DMS 273 treated with DMSO at 0.1 percent for 48 hours (cell line): ENCODE measurements around the gene ALDOC.
"Not testable (repeated sequence)": the region's sequence is repeated elsewhere in the genome, so short reads cannot be mapped to it uniquely, and the experiment has no call there.

Source experiments
- DNase-seq: peaks from one replicate; lab custom pipeline; 2025; lab: John Stamatoyannopoulos, UW

The ALDOC gene

GRCh38 chr17:28576758-28577465 lies at the start of gene ALDOC:
Gene ALDOC (minus strand): TSS chr17:28576895. CDS start chr17:28575532, 1,363 bp downstream.
- peak; percentile 79 for DNase-seq

DNA sequence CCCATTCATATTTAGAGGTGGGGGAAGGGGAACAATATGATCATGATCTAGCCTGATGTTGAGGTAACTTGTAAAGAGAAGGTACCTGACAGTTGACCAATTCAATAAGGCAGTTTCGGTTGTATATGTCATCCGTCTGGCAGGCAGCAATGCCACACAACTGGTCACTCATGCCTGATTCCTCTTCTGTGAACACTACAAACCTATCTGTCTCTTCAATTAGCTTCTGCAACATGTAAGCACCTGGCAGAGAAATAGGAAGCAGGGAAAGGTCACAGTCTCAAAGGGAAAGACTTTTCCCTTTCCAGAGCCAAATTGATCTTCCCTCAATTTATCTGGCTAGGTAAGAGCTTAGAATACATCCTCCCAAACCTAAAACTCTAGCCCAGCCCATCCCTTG lies 47.5 kb upstream of the ALDOC start:
- no peak for DNase-seq

DNA sequence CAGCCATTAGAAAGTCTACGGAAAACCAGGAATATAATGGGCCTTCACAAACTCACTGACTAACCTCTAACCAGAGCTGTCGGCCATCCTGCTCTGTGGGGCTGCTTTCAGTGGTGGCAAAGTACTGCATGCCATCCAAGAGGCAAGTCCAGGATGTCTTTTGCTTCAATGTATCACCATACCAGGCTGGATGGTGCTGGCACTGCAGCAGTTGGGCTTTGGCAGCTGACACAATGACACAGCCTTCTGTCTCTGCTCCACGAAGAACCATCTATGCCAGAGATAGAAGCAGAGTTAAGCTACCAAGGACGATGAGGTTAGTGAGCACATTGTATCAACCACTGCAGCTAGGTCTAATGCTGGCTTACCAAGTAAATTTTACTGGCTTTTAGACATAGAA lies 47.0 kb upstream of the ALDOC start:
- DNase-seq: no peak

- no peak for DNase-seq
These were observed 45.5 kb upstream of the ALDOC start for GRCh38 chr17:28622186-28622585.

DNA sequence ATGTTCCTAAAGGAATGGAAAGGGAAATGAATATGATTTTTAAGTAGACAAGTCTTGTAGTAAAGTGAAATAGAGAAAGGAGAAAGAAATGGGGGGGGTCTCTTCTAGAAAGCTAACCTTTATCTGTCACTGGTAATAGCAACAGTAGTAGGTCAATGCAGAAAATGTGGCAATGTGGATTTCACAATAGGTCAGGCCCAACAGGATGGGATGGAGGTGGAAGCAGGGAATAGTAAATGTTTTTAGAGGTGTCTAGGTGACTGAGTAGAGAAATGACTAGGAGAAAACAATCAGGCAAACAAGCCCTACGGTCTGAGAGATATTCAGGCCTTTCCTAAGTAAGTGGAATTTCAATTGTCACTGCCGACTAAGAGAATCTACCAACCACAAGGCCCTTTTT lies 43.3 kb upstream of the ALDOC start:
- DNase-seq: no peak

DNA sequence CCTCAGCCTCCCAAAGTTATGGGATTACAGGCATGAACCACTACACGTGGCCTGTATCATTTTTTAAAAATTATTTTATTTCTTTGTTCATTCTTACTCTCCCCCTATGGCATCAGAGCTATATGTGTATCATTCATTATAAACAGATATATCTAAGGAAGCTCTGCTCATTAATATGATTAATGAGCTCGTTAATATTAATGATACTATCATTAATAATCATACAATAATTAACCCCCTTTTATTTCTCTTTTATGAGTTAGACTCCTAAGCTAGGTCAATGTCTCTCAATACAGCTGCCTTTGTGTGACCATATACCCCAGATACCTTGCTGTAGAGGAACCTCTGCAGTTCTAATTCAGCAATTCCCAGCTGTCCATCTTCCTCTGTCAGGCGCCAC lies 41.8 kb upstream of the ALDOC start:
- no peak for DNase-seq

- no peak for DNase-seq
These were observed 39.6 kb upstream of the ALDOC start for GRCh38 chr17:28616281-28616680.

- no peak for DNase-seq
These were observed 38.7 kb upstream of the ALDOC start for GRCh38 chr17:28615260-28615940.

DNA sequence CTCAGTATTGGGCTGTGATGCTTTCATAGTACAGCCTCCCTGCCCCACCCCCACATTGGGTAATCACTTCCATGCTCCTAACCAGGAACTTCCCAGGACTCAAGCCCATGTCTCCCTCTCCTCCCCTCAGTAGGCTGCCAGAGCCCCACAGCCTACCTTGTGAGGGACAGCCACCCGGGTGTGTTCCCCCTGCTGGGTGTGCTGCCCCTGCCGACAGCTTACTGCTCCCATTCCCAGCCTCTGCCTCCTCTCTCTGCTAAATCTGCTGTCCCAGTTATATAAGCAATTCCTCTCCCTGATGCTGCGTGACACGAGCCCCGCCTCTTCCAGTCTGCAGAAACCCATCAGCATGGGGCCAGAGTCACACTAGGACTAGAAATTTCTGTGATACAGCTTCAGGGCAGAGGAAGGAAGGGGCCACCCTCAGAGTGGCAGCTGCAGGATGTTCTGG lies 37.3 kb upstream of the ALDOC start, which contains the start of gene RSKR:
TSS of gene RSKR (minus strand) at position 255 of the 451 bp plus-strand sequence. CDS start at position 231, 24 bp downstream.
- DNase-seq: no peak

DNA sequence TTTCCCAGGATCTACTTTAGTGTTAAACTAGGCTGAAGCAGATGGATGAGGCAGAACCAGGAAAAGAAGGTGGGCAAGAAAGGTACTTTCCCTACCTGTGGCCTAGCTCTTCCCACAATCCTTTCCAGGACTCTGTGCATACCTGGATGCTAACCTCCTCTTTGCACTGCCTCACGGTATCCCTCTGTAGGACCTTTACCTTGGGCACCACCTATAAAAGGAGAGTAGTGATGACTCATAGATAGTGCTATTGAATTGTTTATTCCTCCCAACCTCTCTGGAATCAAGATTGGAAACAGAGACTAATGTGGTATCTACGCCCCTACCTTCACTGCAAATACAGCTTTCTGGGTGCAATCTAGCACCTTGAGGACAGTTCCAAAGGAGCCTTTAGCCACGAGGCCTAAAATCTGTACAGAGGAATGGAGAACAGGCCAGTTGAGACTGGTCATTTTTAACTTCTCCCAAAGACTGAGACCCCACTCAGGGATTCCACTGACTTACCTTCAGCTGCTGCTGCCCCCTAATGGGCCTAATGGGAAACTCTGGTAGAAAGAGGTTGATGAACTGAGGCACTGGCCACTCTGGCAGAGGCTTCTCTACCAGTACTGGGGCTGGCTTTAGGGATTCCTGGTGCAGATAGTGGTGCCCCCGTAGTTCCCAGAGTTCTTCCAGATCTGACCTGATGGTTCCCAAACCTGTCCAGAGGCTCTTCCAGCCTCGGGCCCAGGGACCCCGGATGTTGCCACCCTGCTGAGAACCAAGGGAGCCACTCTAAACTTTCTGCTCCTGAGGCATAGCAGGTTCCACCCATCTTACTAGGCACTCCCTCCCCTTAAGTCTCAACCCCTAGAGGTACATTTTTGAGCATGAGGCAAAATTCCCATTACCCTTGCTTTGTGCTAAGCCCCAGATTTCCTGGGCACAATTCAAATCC lies 36.5 kb upstream of the ALDOC start:
- DNase-seq: no peak

- DNase-seq: no peak
These were observed 35.8 kb upstream of the ALDOC start for GRCh38 chr17:28612531-28612930.

GRCh38 chr17:28610376-28610775 lies 33.7 kb upstream of the ALDOC start:
- no peak for DNase-seq

- DNase-seq: not testable (repeated sequence)
These were observed 27.3 kb upstream of the ALDOC start for GRCh38 chr17:28604031-28604430.

GRCh38 chr17:28599311-28600184 lies 22.9 kb upstream of the ALDOC start:
- DNase-seq: peak; percentile 57

DNA sequence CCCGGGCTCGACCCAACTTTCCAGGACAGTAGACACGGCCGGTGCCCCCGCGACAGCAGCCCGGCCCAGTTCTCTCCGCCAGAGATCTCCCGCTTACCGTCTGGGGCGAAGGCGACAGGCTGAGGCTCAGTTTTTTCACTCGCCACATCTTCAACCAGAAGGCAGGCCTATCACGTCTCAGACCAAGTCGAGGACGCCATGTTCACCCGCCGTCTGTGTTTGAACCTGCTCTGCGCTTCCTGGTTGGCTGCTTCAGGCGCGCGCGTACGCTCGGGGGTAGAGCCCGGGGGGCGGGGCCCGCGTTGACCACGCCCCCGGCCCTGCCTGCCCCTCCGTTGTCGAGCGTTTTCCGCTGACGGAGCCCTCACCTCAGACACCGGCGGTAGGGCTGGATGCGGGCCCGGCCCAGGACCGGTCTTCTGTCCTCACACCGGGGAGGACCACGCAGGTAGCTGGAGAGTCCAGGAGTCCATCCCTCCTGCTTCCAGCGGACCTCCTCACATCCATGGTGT lies 22.2 kb upstream of the ALDOC start, which contains the start of gene SPAG5:
TSS of gene SPAG5 (minus strand) at position 227 of the 512 bp plus-strand sequence. CDS start at position 148, 79 bp downstream.
- peak; percentile 83 for DNase-seq

DNA sequence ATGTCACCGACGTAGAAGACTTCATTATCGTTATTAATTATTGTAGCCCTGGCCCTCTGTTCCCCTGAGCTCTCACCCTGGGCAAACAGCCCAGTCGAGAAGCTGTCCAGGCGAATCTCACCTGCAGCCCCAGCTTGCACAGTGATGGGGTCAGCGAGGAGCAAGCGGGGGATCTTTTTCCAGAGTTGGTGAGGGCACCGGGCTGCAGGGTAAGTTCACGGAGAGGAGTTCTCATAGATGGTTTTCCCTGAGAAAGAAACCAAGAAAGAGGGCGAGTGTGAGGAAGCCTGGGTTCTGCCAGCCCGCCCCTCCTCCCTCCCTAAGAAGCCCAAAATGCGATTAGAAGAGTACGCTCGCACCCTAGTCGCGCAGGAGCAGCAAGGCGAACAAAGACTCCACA lies 21.7 kb upstream of the ALDOC start:
- no peak for DNase-seq

DNA sequence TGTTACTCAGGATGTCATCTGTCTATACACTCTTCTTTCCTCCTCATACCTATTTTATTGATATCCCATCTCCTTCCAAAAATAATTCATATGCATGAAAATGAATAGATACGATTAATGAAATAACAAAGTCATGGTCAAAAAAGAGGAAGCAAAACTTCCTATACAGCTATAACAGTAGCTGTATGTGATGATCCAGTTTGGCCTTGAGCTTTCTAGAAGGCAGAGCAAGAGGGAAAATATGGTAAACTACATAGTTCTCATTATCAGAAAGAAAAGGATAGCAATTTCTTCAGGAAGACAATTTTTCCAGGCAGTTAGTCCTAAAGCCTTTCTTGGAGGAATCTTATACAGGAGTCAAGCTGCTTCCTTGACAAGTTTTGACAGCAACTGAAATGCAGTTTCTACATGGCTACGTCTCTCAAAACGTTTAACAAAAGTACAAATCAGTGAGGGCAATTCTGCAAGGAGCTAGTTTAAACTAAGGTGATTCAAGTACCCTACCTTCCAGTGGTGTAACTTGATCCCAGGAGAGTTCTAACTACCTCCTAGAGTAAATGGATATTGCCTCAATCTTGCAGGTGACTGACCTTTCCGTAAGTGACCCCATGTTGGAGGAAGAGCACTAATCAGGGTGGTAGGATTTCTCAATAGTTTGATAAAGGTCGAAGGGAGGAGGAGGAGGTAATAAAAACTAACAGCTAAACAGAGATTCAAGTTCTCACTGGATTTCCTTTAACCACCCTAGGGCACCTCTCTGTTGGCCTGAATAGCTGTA lies 21.1 kb upstream of the ALDOC start:
- DNase-seq: no peak

DNA sequence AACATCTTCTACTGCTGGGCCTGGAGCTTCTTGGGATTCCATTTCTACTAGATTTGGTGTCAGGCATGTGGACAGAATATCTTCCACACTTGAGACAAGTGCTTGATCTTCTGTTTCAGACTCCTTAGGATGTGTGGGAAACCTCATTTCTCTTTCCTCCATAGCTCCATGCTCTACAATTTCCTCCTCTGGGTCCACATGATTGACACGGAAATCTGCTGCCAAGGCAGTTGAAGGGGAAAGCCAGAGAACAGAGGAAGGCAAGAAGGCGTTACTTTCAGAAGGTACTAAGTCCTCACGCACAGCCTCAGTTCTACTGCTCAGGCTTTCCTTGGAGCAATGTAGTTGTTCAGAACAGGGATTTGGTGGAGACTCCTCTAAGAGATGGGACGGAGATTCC lies 15.6 kb upstream of the ALDOC start:
- DNase-seq: no peak

- DNase-seq: no peak
These were observed 9.2 kb upstream of the ALDOC start for GRCh38 chr17:28585851-28586250.

DNA sequence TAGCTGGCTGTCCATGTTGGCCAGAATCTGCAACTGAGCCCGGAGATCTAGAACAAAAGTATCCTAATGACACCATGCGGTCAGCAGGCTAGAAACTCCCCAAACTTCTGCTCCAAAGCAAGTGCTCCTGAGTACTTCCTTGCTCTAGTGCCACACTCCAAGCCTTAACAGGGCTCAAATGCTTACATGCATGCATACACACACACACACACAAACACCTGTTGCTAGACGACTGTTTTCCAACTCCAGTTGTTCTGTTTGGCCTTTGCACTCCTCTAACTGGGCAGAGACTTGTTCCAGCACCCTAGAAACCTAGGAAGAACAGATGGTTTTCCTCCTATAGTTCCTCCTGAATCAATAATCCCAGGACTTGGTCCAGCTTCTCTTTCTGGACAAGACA lies 7.7 kb upstream of the ALDOC start:
- DNase-seq: no peak
